ENCODE measurements around the gene RTL3.
"Not testable (repeated sequence)": the region's sequence is repeated elsewhere in the genome, so short reads cannot be mapped to it uniquely, and the experiment has no call there.

Gene RTL3

GRCh38 chrX:78658845-78659744, at the start of gene RTL3:
TSS of gene RTL3 (minus strand) at chrX:78659328. CDS start at chrX:78658420, 908 bp downstream.
- DNase-seq (no peak), ATAC-seq (peak; percentile 19)

- no peak for ATAC-seq
Measured at GRCh38 chrX:78708816-78709215, 49.7 kb upstream of the RTL3 start.

GRCh38 chrX:78708262-78708661, 49.1 kb upstream of the RTL3 start:
- ATAC-seq = no peak

More at GRCh38 chrX:78708816-78709215, 49.7 kb upstream of the RTL3 start:
- DNase-seq = no peak

DNA sequence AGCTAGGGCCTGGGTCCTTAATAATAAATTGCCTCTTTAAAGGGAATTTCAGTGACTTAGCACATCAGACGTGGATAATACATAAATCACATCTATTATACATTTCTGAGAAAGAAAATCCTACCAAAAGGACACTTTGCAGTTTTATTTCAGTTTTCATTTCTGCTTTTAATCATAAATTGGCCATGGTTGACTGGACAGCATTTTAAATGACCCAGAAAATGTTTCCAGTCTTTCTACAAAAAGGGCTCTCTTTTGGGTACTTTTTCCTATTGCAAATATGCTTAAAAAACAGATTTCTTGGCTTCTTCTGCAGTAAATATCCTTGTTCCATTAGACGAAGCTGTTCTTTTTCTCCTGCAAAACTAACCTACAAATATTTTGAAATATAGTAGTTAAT, 46.9 kb upstream of the RTL3 start:
- ATAC-seq = no peak
- DNase-seq = no peak

More at GRCh38 chrX:78708262-78708661, 49.1 kb upstream of the RTL3 start:
- DNase-seq = no peak

DNA sequence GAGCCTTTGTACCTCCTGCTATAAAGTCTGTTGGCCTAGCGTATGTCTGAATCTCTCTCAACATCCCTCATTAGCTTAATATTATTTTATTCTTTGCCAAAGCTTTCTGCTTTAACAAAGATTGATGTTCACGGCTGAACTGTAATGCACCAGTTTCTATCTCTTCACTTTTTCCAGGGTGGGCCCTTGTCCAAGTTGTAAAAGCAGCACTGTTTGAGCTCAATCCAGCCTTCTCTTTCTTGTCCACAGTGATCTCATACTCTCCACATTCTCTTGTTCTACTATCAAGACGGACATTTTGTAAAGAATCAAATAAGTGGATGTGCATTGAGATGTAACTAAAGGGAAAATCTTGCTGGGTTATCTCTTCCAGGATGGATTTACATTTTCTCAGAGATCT, 34.4 kb upstream of the RTL3 start:
- DNase-seq (no peak), ATAC-seq (no peak)

DNA sequence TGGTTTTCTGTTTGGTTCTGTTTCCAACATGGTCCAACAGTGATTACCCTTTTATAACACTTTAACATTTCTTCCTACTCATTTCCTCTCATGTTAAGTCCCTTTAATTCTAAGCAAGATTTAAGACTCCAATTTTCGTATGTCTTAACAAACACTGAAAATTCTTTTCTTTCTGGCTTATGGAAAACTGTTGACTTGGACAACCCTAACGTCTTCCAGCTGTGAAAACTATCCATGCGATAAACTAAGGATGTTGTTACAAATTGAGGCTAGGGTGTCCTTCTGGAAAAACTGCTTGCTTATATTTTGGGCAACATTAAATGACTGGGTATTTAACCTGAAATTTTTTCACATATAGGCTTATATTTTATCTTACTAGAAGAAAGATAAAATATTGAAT, 33.9 kb upstream of the RTL3 start:
- DNase-seq (no peak), ATAC-seq (no peak)

GRCh38 chrX:78687586-78687985, 28.5 kb upstream of the RTL3 start:
- no peak for ATAC-seq
- no peak for DNase-seq

DNA sequence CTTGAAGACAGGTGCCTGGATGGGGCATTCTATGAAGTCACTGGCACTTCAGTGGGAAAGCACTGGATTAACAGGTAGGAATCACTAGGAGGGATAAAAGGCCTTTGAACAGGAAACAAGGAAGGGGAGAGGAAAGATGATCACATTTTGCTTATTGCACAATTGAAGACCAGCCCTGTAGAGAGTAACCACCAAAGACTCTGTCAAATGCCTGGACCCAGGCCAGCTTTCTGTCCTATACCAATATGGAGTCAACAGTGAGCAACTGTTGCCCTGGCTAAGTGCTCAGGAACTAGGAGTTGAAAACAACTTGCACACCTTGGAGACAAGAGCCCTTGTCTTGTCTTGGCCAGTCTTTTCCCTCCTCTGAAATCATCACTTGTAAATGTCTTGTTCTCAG, 14.1 kb upstream of the RTL3 start:
- ATAC-seq = no peak
- no peak for DNase-seq

- ATAC-seq = no peak
- no peak for DNase-seq
Measured at GRCh38 chrX:78665342-78665741, 6.2 kb upstream of the RTL3 start.

GRCh38 chrX:78661836-78662235, 2.7 kb upstream of the RTL3 start:
- no peak for DNase-seq
- ATAC-seq = no peak

GRCh38 chrX:78659955-78660354, 827 bp upstream of the RTL3 start:
- DNase-seq (no peak), ATAC-seq (no peak)

- ATAC-seq (no peak), DNase-seq (no peak)
Measured at GRCh38 chrX:78658414-78658813, 714 bp downstream of the RTL3 start.

GRCh38 chrX:78655642-78656041, 3.5 kb downstream of the RTL3 start:
- no peak for ATAC-seq
- DNase-seq = no peak

- DNase-seq (no peak), ATAC-seq (peak; percentile 58)
Measured at GRCh38 chrX:78653118-78653822, 5.9 kb downstream of the RTL3 start.

DNA sequence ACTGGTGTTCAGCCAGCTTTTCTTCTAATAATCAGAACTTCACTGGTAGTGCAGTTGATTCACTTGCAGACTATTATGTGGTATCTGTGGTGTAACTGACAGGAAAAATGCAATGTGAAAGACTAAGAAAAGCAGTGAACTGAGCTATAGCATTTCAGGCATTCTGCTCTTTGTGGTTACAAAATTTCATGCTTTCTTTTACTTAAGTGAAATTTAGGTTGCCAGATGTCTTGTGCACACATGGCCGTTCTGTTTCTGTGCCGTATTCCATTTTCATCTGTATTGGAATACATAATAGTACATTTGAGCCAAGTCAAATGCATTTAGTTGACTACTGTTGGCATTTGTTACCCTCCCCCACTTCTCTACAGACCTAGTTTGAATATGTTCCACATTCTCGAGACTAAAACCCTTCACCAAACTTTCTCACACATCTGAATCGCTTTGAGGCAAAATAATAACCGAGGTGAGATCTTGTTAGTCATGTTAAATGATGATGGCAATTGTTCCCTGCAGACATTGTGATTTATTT, 8.2 kb downstream of the RTL3 start:
- DNase-seq (no peak), ATAC-seq (peak; percentile 80)

DNA sequence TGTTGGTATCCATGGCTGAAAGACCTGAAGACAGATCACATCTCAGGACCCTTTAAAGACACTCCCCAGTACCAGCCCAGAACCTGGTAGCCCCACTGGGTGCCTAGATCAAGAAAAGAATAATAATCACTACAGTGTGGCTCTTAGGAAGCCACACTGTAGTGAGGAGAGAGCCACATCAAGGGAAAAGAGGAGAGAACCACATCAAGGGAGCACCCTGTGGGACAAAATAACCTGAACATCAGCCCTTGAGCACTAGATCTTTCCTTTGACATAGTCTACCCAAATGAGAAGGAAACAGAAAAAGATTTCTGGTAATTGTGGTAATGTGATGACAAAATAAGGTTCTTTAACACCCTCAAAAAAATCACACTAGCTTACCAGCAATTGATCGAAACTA, 15.3 kb downstream of the RTL3 start:
- ATAC-seq (peak; percentile 43), DNase-seq (no peak)

GRCh38 chrX:78643096-78643495, 16.0 kb downstream of the RTL3 start:
- DNase-seq (no peak), ATAC-seq (no peak)

DNA sequence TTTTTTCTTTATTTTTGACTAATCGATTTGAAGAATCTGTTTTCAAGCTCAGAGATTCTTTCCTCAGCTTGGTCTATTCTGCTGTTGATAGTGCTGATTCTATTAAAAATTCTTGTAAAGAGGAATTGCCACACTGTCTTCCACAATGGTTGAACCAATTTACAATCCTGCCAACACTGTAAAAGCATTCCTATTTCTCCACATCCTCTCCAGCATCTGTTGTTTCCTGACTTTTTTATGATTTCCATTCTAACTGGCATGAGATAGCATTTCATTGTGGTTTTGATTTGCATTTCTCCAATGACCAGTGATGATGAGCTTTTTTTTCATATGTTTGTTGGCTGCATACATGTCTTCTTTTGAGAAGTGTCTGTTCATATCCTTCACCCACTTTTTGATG, 23.0 kb downstream of the RTL3 start:
- ATAC-seq = not testable (repeated sequence)

GRCh38 chrX:78624962-78625909, 33.9 kb downstream of the RTL3 start:
- ATAC-seq = no peak
- no peak for DNase-seq

More for the DNA sequence above, 23.0 kb downstream of the RTL3 start:
- not testable (repeated sequence) for DNase-seq

DNA sequence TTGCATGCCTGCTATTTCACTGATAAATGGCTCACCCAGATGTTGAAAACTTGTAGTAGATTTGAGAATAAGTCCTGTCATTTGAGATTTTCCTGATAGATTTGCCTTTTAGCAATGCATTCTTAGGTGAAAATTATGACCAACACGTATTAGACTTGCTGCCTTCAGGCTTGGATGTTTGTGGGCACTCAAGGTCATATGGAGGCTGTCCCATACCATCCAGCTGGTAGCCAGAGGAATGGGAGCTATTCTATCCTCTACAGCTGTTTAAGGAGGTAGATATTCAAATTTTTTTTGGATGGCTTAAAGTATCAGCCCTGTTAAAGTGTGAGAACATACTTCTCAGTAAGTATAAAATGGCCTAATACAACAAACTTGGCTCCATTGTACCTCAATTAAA, 34.7 kb downstream of the RTL3 start:
- DNase-seq = no peak
- ATAC-seq = no peak

- DNase-seq (no peak), ATAC-seq (no peak)
Measured at GRCh38 chrX:78622831-78623230, 36.3 kb downstream of the RTL3 start.

- no peak for ATAC-seq
- no peak for DNase-seq
Measured at GRCh38 chrX:78619834-78620233, 39.3 kb downstream of the RTL3 start.

All from stimulated activated naive CD8-positive, alpha-beta T cell treated with anti-CD3 and anti-CD28 coated beads, Interleukin-15, Interleukin-2, amounts not matched to agents 100 U/mL and 50 U/mL, for 24 hours (primary cell).